Memory B cell (primary cell): ENCODE data around the gene ERCC2.
"Not testable (repeated sequence)": the region's sequence is repeated elsewhere in the genome, so short reads cannot be mapped to it uniquely, and the experiment has no call there.

Source experiments
- ATAC-seq: fragments of 150-1000 bp; cut with Tn5 transposase; 2 replicates; pipeline ENCODE4 v1.10.0; 2021; ENCODE audit warnings: low read depth, mild to moderate bottlenecking, moderate library complexity
- DNase-seq, 2 donors: peaks; one replicate each; pipeline ENCODE4 v3.0.0; 2022; ENCODE audit warnings: low spot score in 2 of 2
- H3K27ac Mint-ChIP-seq: one replicate; pipeline ENCODE4 v1.8.0; 2022; ENCODE audit warnings: mild to moderate bottlenecking, moderate library complexity, mixed read lengths
- H3K27me3 Mint-ChIP-seq: one replicate; pipeline ENCODE4 v1.8.0; 2022; ENCODE audit warnings: mixed read lengths
- H3K36me3 Mint-ChIP-seq: one replicate; pipeline ENCODE4 v1.8.0; 2022; ENCODE audit warnings: mild to moderate bottlenecking, mixed read lengths
- H3K4me1 Mint-ChIP-seq: one replicate; pipeline ENCODE4 v1.8.0; 2022; ENCODE audit warnings: mixed read lengths
- H3K4me3 Mint-ChIP-seq: one replicate; pipeline ENCODE4 v1.8.0; 2022; ENCODE audit warnings: mild to moderate bottlenecking, moderate library complexity, mixed read lengths
- H3K9me3 Mint-ChIP-seq: one replicate; pipeline ENCODE4 v1.8.0; 2022; ENCODE audit warnings: mixed read lengths

Gene ERCC2

DNA sequence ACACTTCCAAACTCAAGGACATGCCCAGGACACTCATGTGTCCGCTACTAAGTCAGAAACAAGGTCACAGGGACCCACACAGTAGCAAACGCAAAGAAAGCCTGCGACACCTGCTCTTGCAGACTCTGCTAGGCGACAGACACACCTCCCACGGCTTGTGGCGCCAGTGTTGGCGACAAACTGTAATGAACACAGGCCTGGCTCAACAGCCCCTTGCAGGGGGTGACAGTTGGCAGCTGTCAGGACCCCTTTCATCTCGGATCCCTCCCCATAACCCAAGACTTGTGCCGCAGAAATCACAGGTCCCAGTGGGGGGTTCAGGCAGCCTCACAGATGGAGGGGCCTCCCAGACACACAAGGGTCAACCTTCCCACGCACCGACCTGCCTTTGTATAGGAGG, 48.1 kb downstream of the ERCC2 start:
- ATAC-seq: no peak
- Mint-ChIP-seq H3K27me3 (peaks cover 19% of the 10 kb centered on the region), H3K4me3 (no peak overlapping the region), H3K27ac (no peak overlapping the region), H3K4me1 (peaks cover 4% of the 10 kb centered on the region), H3K9me3 (no peaks in the 10 kb centered on the region), H3K36me3 (no peaks in the 10 kb centered on the region)
- DNase-seq: no peak

DNA sequence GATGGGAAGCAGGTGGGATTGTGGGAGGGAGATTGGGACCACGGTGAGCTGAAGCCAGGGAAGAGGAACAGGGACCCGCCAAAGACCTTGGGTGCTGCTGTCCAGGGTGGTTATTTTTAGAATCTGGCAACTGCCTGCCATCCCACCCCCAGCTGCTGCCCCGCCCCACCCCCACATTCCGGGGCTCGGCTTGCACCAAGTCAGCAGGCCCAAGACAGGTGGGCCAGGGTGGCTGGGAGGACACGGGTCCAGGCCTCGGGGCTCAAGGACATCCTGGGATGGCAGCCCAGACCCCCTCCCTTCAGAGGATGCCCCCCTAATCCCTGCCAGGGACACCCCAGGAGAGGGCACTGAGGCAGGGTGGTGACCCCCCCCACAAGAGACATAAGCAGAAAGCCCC, 48.5 kb downstream of the ERCC2 start:
- Mint-ChIP-seq H3K27ac (no peak overlapping the region), H3K9me3 (no peaks in the 10 kb centered on the region), H3K4me3 (no peak overlapping the region), H3K36me3 (no peaks in the 10 kb centered on the region), H3K4me1 (peaks cover 4% of the 10 kb centered on the region), H3K27me3 (peaks cover 20% of the 10 kb centered on the region)
- no peak for ATAC-seq
- DNase-seq: no peak

DNA sequence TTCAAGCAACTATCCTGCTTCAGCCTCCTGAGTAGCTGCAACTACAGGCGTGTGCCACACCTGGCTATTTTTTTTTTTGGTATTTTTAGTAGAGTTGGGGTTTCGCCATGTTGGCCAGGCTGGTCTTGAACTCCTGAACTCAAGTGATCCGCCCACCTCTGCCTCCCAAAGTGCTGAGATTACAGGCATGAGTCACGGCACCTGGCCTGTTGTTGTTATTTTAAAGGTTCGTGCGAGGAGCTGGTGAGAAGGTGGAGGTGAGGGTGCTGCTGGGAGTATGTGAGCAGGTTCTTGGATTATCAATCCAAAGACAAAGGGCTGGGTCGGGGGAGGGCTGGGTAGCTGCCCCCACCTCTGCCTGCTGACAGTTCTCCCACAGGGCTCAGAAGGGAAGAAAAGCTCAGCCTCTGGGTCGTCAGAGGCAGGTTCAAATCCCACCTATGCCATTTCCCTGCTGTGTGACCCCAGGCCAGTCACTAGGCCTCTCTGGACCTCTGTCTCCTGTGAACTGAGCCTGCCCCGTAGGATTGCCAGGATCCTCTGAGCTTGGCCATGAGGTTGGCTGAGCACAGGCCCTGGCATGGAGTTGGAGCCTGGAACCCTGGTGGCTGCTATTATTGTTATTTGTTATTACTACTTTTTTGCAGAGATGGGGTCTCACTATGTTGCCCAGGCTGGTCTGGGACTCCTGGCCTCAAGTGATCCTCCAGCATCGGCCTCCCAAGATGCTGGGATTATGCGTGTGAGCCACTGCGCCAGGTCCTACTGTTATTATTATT, 49.2 kb downstream of the ERCC2 start:
- Mint-ChIP-seq H3K9me3 (no peaks in the 10 kb centered on the region), H3K4me3 (no peak overlapping the region), H3K4me1 (peaks cover 1% of the 10 kb centered on the region), H3K27me3 (peaks cover 22% of the 10 kb centered on the region), H3K36me3 (peaks cover 3% of the 10 kb centered on the region), H3K27ac (no peak overlapping the region)
- no peak for ATAC-seq
- no peak for DNase-seq

DNA sequence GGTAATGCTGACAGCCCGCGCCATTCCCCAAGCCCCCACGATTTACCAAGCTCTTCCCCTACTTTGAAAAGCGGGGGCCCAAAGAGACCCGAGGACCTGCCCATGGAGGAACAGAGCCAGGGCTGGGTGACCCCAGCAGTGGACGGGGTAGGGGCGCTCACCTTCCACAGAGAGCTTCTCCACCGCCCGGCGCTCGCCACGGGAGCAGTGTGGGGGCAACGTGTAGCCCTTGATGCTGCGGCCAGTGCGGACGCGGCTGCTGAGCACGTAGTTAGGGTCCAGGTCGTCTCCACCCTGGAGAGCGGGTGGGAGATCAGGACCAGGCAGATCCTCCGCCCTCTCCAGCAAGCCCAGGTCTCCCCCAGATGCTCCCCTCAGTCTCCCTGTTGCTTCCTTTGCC, 55.1 kb downstream of the ERCC2 start:
- no peak overlapping the region for H3K27ac Mint-ChIP-seq
- no peaks in the 10 kb centered on the region for H3K9me3 Mint-ChIP-seq
- H3K4me3 Mint-ChIP-seq: no peak overlapping the region
- peaks cover 5% of the 10 kb centered on the region for H3K36me3 Mint-ChIP-seq
- ATAC-seq: no peak
- DNase-seq: no peak
- no peaks in the 10 kb centered on the region for H3K4me1 Mint-ChIP-seq
- peaks cover 21% of the 10 kb centered on the region for H3K27me3 Mint-ChIP-seq

DNA sequence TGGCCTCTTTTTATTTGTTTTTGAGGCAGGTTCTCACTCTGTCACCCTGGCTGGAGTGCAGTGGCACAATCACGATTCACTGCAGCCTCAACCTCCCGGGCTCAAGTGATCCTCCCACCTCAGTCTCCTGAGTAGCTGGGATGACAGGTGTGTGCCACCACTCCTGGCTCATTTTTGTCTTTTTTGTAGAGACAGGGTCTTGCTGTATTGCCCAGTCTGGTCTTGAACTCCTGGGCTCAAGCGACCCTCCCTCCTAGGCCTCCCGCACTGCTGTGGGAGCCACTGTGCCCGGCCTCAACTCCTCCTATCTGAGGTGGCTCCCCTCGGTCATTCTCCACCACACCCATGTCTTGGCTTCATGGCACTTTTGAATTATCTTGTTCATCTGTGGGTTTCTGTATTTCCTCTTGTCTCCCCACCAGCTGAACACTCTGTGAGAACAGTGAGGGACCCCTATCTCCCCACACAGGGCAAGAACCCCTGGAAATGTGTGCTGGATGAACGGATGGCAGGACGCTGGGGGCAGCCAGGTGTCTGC, 55.6 kb downstream of the ERCC2 start:
- Mint-ChIP-seq H3K4me1 (no peaks in the 10 kb centered on the region), H3K9me3 (no peaks in the 10 kb centered on the region), H3K27ac (no peak overlapping the region), H3K27me3 (peaks cover 21% of the 10 kb centered on the region), H3K4me3 (no peak overlapping the region), H3K36me3 (peaks cover 5% of the 10 kb centered on the region)
- DNase-seq (no peak), ATAC-seq (no peak)

DNA sequence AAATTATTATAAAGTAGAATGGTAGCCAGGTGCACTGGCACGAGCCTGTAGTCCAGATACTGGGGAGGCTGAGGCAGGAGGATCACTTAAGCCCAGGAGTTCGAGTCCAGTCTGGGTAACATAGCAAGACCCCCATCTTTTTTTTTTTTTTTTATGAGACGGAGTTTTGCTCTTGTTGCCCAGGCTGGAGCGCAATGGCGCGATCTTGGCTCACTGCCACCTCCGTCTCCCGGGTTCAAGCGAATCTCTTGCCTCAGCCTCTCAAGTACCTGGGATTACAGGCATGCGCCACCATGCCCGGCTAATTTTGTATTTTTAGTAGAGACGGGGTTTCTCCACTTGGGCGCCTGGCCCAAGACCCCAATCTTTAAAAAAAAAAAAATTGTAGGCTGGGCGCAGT, 58.1 kb downstream of the ERCC2 start:
- not testable (repeated sequence) for H3K4me3 Mint-ChIP-seq

DNA sequence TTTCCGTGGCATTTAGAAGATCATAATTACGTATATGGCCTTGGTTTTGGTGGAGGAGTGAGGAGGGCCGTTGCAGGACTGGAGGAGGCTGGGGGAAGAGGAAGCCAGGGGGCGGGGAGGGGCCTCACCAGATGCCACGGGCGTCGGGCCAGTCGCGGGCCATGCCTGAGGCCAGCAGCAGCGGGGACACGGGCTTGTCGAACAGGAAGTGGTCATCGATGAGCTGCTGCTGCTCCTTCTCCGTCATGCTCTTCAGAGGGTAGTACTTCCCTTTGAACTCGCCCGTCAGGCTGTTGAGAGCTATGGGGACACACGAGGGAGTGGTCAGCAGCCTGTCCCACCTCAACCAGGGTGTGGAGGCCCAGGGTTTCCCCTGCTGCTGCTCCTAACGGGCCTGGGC, 58.8 kb downstream of the ERCC2 start:
- Mint-ChIP-seq H3K4me3 (no peak overlapping the region), H3K27ac (no peak overlapping the region), H3K4me1 (no peaks in the 10 kb centered on the region), H3K36me3 (peaks cover 7% of the 10 kb centered on the region), H3K9me3 (peaks cover 1% of the 10 kb centered on the region), H3K27me3 (peaks cover 15% of the 10 kb centered on the region)
- no peak for DNase-seq
- no peak for ATAC-seq

More for the DNA sequence above, 58.1 kb downstream of the ERCC2 start:
- H3K4me1 Mint-ChIP-seq, H3K27ac Mint-ChIP-seq, DNase-seq, H3K9me3 Mint-ChIP-seq, H3K36me3 Mint-ChIP-seq, ATAC-seq: not testable (repeated sequence)
- H3K27me3 Mint-ChIP-seq: peaks cover 17% of the 10 kb centered on the region

DNA sequence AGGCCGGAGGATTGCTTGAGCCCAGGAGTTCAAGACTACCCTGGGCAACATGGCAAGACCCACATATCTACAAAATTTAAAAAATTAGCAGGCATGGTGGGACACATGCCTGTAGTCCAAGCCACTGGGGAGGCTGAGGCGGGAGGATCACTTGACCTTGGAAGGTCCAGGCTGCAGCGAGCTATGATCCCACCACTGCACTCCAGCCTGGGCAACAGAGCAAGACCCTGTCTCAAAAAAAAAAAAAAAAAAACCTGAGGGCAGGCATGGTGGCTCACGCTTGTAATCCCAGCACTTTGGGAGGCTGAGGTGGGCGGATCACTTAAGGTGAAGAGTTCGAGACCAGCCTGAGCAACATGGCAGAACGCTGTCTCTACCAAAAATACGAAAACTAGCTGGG, 61.1 kb downstream of the ERCC2 start:
- not testable (repeated sequence) for DNase-seq, H3K9me3 Mint-ChIP-seq, ATAC-seq, H3K4me1 Mint-ChIP-seq, H3K36me3 Mint-ChIP-seq, H3K27ac Mint-ChIP-seq, H3K4me3 Mint-ChIP-seq, H3K27me3 Mint-ChIP-seq

DNA sequence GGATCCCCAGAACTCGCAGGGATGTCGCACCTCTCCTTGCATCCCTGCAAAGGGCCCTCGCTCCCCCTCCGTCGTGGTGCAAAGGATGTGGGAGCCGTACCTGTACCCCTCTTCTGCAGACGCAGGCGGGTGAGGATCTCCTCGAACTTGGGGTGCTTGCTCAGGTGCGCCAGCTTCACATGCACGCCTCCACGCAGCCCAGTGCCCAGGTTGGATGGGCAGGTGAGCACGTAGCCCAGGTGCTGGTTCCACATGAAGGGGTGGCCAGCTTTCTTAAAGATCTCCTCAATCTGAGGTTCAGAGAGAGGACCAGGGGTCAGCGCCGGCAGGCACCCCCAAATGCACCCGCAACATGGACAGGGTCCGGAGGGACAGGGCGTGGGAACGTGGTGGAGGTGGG, 63.0 kb downstream of the ERCC2 start:
- H3K27me3 Mint-ChIP-seq: peaks cover 3% of the 10 kb centered on the region
- H3K9me3 Mint-ChIP-seq: peaks cover 1% of the 10 kb centered on the region
- DNase-seq: no peak
- H3K4me3 Mint-ChIP-seq: no peak overlapping the region
- H3K36me3 Mint-ChIP-seq: peaks cover 5% of the 10 kb centered on the region
- ATAC-seq: no peak
- no peak overlapping the region for H3K27ac Mint-ChIP-seq
- no peaks in the 10 kb centered on the region for H3K4me1 Mint-ChIP-seq

DNA sequence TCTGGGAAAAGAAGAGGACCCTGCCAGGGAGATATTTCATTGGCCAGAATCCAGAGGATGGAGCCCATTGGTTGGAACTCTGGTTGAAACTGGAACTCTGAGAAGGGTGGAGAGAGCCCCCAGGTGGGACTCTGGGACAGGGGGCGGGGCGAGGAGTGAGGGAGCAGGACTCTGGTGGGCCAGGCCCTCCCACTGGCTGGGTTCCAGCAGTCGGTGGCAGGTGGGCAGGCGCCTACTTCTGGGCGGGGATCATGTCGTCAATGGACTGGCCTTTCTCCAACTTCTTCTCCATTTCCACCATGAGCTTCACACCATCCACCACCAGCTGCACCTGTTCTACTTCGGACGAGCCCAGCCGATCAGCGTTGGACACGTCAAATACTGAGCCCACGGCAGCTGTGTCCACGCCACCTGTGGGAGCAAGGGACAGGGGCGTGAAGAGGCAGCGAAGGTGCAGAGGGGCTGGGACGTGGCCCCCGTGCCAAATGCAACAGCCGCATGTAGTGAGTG, 63.8 kb downstream of the ERCC2 start:
- peaks cover 7% of the 10 kb centered on the region for H3K36me3 Mint-ChIP-seq
- H3K4me3 Mint-ChIP-seq: no peak overlapping the region
- H3K27me3 Mint-ChIP-seq: peaks cover 2% of the 10 kb centered on the region
- peaks cover 1% of the 10 kb centered on the region for H3K9me3 Mint-ChIP-seq
- no peaks in the 10 kb centered on the region for H3K4me1 Mint-ChIP-seq
- DNase-seq: no peak
- H3K27ac Mint-ChIP-seq: no peak overlapping the region
- no peak for ATAC-seq

DNA sequence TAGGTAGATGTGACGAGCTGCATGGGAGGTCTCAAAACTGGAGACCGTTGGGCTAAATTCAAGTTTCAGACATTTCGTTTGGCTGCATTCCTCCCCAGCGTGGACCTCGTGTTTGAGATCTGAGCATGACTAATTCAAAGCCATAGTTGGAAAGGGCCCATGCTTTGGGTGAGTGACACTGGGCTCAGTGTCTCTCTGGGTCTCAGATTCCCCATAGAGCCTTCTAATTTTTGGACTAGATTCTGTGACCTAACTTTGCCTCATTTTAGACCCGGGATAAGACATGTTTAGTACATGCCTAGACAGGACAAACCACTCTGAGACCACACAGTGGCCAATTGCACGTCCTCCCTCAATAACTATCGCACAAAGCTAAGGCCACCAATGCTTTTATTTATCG, 64.3 kb downstream of the ERCC2 start:
- ATAC-seq (no peak), DNase-seq (no peak)
- no peaks in the 10 kb centered on the region for H3K4me1 Mint-ChIP-seq
- peaks cover 7% of the 10 kb centered on the region for H3K36me3 Mint-ChIP-seq
- H3K27me3 Mint-ChIP-seq: peaks cover 2% of the 10 kb centered on the region
- peaks cover 1% of the 10 kb centered on the region for H3K9me3 Mint-ChIP-seq
- H3K27ac Mint-ChIP-seq: no peak overlapping the region
- H3K4me3 Mint-ChIP-seq: no peak overlapping the region

DNA sequence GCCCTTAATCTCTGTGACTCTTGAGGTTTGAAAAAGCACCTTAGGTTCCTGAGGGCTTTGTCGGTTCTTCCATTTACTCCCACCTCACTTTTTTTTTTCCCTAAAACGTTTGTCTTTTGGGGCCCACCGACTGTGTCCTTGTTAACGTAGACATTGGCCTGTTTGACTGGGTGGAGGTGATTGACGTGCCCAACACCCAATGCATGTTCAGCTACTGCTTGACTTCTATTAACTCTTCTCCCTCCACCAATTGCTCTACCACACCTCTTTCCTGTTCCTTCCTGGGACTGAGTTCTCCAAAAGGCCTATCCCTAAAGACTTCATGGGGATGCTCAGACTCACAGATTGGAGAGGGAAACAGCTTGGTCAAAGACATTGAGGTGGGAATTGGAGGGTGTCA, 65.0 kb downstream of the ERCC2 start:
- Mint-ChIP-seq H3K36me3 (peaks cover 10% of the 10 kb centered on the region), H3K27me3 (peaks cover 2% of the 10 kb centered on the region), H3K9me3 (peaks cover 1% of the 10 kb centered on the region), H3K4me1 (no peaks in the 10 kb centered on the region), H3K4me3 (no peak overlapping the region), H3K27ac (no peak overlapping the region)
- ATAC-seq (no peak), DNase-seq (no peak)

DNA sequence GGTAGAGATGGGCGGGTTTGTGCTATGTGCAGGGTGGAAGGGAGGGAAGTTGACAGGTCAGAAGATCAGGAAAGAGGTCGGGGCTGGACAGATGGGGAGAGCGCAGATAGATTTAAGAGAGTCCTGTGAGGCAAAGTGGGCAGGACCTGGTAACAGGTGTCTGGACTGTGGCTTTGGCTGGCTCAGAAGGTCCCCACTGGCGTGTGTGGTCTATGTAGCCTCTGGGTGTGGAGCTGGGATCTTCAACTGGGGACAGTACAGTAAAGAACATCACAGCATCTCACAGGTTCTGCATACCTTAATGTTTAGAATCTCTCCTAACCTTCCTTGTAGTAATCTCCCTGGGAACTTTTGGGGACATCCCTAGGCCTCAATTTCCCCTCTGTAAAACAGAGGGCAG, 65.4 kb downstream of the ERCC2 start:
- H3K27ac Mint-ChIP-seq: no peak overlapping the region
- no peak overlapping the region for H3K4me3 Mint-ChIP-seq
- H3K27me3 Mint-ChIP-seq: peaks cover 2% of the 10 kb centered on the region
- peaks cover 1% of the 10 kb centered on the region for H3K9me3 Mint-ChIP-seq
- peaks cover 12% of the 10 kb centered on the region for H3K36me3 Mint-ChIP-seq
- no peak for ATAC-seq
- no peaks in the 10 kb centered on the region for H3K4me1 Mint-ChIP-seq
- no peak for DNase-seq

DNA sequence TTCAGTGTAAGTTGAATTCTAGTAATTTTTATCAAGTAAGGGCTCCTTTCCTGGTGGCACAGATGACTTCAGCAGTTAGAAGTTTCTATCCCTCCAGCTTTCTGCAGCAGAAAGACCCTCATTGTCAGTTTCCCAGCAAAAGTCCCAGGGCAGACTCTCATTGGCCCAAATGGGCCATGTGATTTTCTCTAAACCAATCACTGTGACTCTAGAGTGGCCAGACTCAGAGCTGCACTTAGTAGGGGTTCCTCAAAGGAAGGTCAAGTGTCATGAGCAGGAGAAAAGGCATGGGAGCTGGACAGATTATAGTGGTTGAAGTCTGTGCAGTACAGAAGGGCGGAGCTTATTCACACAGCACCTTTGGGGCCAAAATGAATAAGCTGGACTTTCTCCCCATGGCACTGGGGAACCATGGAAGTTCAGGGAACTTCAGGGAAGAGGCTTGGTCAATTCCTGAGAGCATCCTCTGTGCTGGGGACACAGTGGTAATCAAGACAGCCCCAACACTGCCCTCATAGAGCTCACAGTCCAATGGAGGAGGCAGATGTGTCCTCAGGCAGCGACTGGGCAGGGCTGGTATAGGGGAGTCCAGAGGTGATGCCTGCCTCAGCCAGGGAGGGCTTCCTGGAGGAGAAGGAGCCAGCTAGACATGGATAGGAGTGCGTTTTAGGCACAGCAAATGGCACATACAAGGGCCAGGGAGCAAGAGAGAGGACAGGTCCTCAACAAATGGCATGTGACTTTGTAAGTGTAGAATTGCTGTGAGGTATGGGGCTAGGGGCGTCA, 66.0 kb downstream of the ERCC2 start:
- Mint-ChIP-seq H3K27me3 (peaks cover 2% of the 10 kb centered on the region), H3K9me3 (peaks cover 1% of the 10 kb centered on the region), H3K27ac (no peak overlapping the region), H3K36me3 (peaks cover 17% of the 10 kb centered on the region), H3K4me3 (no peak overlapping the region), H3K4me1 (no peaks in the 10 kb centered on the region)
- ATAC-seq: no peak
- DNase-seq: no peak
